ENCODE results near the gene ZNF620. TPM values are rescaled to one million over a fixed set of nuclear protein-coding genes. Genes with fewer than 3 reads are reported as not detected.

ZNF620 gene
- total RNA-seq, 1 donor from 2014 or later = 6.4 TPM

- H3K4me3 ChIP-seq = peak overlapping the region; percentile 71
These were observed 1.0 kb upstream of the ZNF620 start for GRCh38 chr3:40504636-40505430.

DNA sequence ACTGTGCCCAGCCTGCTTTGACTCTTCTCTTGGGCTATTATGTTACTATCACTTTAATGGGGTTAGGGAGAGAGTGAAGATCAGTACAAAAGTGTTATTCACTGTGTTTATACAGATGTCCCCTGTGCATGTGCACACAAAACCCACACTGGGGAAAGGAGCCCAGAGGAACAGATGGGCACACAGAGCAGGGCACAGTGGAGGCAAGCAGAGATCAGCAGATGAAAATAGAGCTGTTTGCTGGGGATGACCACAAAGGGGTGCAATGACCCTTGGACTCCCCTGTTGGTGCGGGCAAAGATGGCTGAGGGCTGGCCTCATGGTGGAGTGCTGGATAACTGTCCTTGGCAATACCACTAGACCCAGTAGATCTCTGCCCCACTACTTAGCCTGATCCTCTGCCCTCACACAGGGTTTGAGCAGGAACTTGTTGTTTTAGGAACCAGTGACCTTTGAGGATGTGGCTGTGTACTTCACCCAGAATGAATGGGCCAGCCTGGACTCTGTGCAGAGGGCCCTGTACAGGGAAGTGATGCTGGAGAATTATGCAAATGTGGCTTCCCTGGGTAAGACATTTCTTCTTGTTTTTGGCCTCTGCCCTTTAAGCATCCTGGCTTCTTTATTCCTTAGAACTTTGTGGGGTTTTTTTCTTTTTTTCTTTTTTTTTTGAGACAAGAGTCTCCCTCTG lies 5.3 kb downstream of the ZNF620 start:
- Histone ChIP-seq H3K27ac (no peak overlapping the region), H3K4me1 (peaks cover 8% of the 10 kb centered on the region), H3K9me3 (no peaks in the 10 kb centered on the region), H3K4me3 (no peak overlapping the region), H3K27me3 (ENCODE audit: low read depth) (no peaks in the 10 kb centered on the region), H3K36me3 (peaks cover 51% of the 10 kb centered on the region)
- no peak for ATAC-seq
- no peak for DNase-seq
- TF ChIP-seq, protein P1, sequence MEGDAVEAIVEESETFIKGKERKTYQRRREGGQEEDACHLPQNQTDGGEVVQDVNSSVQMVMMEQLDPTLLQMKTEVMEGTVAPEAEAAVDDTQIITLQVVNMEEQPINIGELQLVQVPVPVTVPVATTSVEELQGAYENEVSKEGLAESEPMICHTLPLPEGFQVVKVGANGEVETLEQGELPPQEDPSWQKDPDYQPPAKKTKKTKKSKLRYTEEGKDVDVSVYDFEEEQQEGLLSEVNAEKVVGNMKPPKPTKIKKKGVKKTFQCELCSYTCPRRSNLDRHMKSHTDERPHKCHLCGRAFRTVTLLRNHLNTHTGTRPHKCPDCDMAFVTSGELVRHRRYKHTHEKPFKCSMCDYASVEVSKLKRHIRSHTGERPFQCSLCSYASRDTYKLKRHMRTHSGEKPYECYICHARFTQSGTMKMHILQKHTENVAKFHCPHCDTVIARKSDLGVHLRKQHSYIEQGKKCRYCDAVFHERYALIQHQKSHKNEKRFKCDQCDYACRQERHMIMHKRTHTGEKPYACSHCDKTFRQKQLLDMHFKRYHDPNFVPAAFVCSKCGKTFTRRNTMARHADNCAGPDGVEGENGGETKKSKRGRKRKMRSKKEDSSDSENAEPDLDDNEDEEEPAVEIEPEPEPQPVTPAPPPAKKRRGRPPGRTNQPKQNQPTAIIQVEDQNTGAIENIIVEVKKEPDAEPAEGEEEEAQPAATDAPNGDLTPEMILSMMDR (IDR thresholded peaks at IDR 0.05) = no peak
- intact Hi-C loops (cut with DNase I) = no loop called here

More at GRCh38 chr3:40504636-40505430, 1.0 kb upstream of the ZNF620 start:
- Histone ChIP-seq H3K4me1 (peaks cover 24% of the 10 kb centered on the region), H3K27ac (peak overlapping the region; percentile 85), H3K27me3 (ENCODE audit: low read depth) (no peaks in the 10 kb centered on the region), H3K9me3 (no peaks in the 10 kb centered on the region), H3K36me3 (peaks cover 4% of the 10 kb centered on the region)
- intact Hi-C loops (cut with DNase I) = no loop called here
- no peak for DNase-seq
- TF ChIP-seq, protein P1 (IDR thresholded peaks at IDR 0.05) = no peak
- ATAC-seq = peak in 1 of 2 donors; percentile 40

- Histone ChIP-seq H3K4me1 (no peaks in the 10 kb centered on the region), H3K4me3 (no peak overlapping the region), H3K27me3 (ENCODE audit: low read depth) (no peaks in the 10 kb centered on the region), H3K27ac (no peak overlapping the region), H3K36me3 (peaks cover 44% of the 10 kb centered on the region), H3K9me3 (no peaks in the 10 kb centered on the region)
- no peak for DNase-seq
- TF ChIP-seq, protein P1 (IDR thresholded peaks at IDR 0.05) = no peak
- ATAC-seq = no peak
- intact Hi-C loops (cut with DNase I) = no loop called here
These were observed 10.4 kb downstream of the ZNF620 start for GRCh38 chr3:40516201-40516600.

DNA sequence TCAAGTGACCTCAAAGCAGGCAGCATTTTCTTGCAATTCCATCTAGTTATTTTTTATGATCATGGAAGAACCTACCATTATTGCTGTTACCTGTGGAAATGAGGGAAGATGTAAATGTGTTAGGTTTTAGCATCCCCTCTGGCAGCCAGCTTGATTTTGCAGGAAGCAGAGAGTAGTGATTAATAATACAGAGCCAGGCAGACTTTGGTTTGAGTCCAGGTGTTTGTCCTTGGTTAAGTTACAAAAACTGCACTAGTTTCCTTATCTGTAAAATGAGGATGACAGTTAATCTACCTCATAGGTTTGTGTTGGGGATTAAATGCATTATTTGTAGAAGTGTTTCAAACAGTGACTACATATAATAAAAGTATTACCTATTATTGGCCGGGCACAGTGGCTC lies 12.2 kb downstream of the ZNF620 start:
- no peak for ATAC-seq
- no peak overlapping the region for H3K4me3 ChIP-seq
- DNase-seq = no peak
- H3K27ac ChIP-seq = no peak overlapping the region
- H3K4me1 ChIP-seq = no peaks in the 10 kb centered on the region
- TF ChIP-seq, protein P1 (IDR thresholded peaks at IDR 0.05) = no peak
- intact Hi-C loops (cut with DNase I) = no loop called here
- peaks cover 27% of the 10 kb centered on the region for H3K36me3 ChIP-seq
- no peaks in the 10 kb centered on the region for H3K27me3 ChIP-seq (ENCODE audit: low read depth)
- H3K9me3 ChIP-seq = no peaks in the 10 kb centered on the region

DNA sequence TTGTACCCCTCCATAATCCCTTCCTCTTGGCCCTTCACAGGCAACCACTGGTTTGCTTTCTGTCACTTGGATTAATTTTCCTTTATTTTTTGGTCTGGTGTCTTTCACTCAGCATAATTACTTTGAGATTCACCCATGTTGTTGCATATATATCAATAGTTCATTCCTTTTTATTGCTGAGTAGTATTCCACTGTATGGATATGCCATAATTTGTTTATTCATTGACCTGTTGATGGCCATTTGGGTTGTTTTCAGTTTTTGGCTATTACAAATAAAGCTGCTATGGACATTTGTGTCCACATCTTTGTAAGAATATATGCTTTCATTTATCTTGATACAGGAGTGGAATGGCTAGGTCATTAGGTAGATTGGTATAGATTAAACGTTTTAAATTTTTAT lies 13.0 kb downstream of the ZNF620 start:
- no peaks in the 10 kb centered on the region for H3K4me1 ChIP-seq

More for the DNA sequence above, 13.0 kb downstream of the ZNF620 start:
- Histone ChIP-seq H3K4me3 (no peak overlapping the region), H3K36me3 (peaks cover 25% of the 10 kb centered on the region), H3K27ac (no peak overlapping the region), H3K27me3 (ENCODE audit: low read depth) (no peaks in the 10 kb centered on the region), H3K9me3 (no peaks in the 10 kb centered on the region)
- ATAC-seq (no peak), DNase-seq (no peak)
- intact Hi-C loops (cut with DNase I) = no loop called here
- TF ChIP-seq, protein P1 (IDR thresholded peaks at IDR 0.05) = no peak
